NK-92 (cell line): ENCODE measurements around the gene SPOCD1.
A peak's percentile ranks its signal among the peaks of the same experiment; 100 is the strongest.

ENCODE experiments used
- DNase-seq: peaks from one replicate; lab custom pipeline; 2025; ENCODE audit not compliant: unreplicated experiment; lab: John Stamatoyannopoulos, UW

The SPOCD1 gene

GRCh38 chr1:31801458-31801857 is 14.4 kb downstream of the SPOCD1 start:
- no peak for DNase-seq

- DNase-seq = no peak
These were observed 15.2 kb downstream of the SPOCD1 start for GRCh38 chr1:31800674-31800967.

- DNase-seq = no peak
These were observed 15.7 kb downstream of the SPOCD1 start for GRCh38 chr1:31799895-31800673.

GRCh38 chr1:31799196-31799894 is 16.5 kb downstream of the SPOCD1 start:
- DNase-seq = no peak

GRCh38 chr1:31798433-31799195 is 17.2 kb downstream of the SPOCD1 start:
- no peak for DNase-seq

GRCh38 chr1:31798086-31798432 is 17.8 kb downstream of the SPOCD1 start:
- no peak for DNase-seq

GRCh38 chr1:31797216-31797615 is 18.6 kb downstream of the SPOCD1 start:
- no peak for DNase-seq

- DNase-seq = no peak
These were observed 19.1 kb downstream of the SPOCD1 start for GRCh38 chr1:31796707-31797106.

- DNase-seq = no peak
These were observed 19.8 kb downstream of the SPOCD1 start for GRCh38 chr1:31795801-31796621.

GRCh38 chr1:31795096-31795675 is 20.6 kb downstream of the SPOCD1 start:
- DNase-seq = no peak

- no peak for DNase-seq
These were observed 22.1 kb downstream of the SPOCD1 start for GRCh38 chr1:31793586-31794285.

GRCh38 chr1:31793086-31793485 is 22.7 kb downstream of the SPOCD1 start:
- no peak for DNase-seq

- DNase-seq = no peak
These were observed 23.3 kb downstream of the SPOCD1 start for GRCh38 chr1:31792541-31792940.

GRCh38 chr1:31792116-31792515 is 23.7 kb downstream of the SPOCD1 start:
- no peak for DNase-seq

GRCh38 chr1:31791131-31791858 is 24.5 kb downstream of the SPOCD1 start:
- DNase-seq = no peak

GRCh38 chr1:31790641-31791091 is 25.2 kb downstream of the SPOCD1 start:
- DNase-seq = no peak

- no peak for DNase-seq
These were observed 25.7 kb downstream of the SPOCD1 start for GRCh38 chr1:31790140-31790539.

GRCh38 chr1:31789259-31790065 is 26.4 kb downstream of the SPOCD1 start:
- peak; percentile 61 for DNase-seq

GRCh38 chr1:31788825-31789256 is 27.0 kb downstream of the SPOCD1 start:
- DNase-seq = no peak
